K562 (cell line): ENCODE data around the gene UCHL5. TPM values are rescaled to one million over a fixed set of nuclear protein-coding genes. Genes with fewer than 3 reads are reported as not detected.

ENCODE experiments used
- AFF4 ChIP-seq: sonication (generic); formaldehyde crosslinking; IDR thresholded peaks from 2 replicates; pipeline ENCODE4 v1.8.0; 2023; ENCODE audit warnings: mild to moderate bottlenecking, missing genetic modification reagents
- CBX1 ChIP-seq: sonication (generic); IDR thresholded peaks from 2 replicates; pipeline ENCODE4 v1.6.1; 2016; ENCODE audit warnings: antibody characterized with exemption, low read depth, mild to moderate bottlenecking
- CCNT2 ChIP-seq: IDR thresholded peaks from 2 replicates; pipeline ENCODE4 v1.6.1; 2011; ENCODE audit warnings: borderline replicate concordance, low read depth, mild to moderate bottlenecking, moderate library complexity, mixed read lengths, low read length; ENCODE audit not compliant: insufficient read length; ENCODE audit errors: extremely low read depth
- CREM ChIP-seq: IDR thresholded peaks from 2 replicates; pipeline ENCODE4 v1.6.1; 2014; ENCODE audit warnings: antibody characterized with exemption, low read depth
- CSDE1 ChIP-seq, 2 experiments: fragments of 450-650 bp; IDR thresholded peaks; 2 replicates each; pipeline ENCODE4 v1.6.1; 2016; ENCODE audit warnings: mild to moderate bottlenecking in 1 of 2
- CXXC5 ChIP-seq: fragments of 250-450 bp; sonication (Bioruptor Pico); IDR thresholded peaks from 2 replicates; pipeline ENCODE4 v1.8.0; 2022; ENCODE audit warnings: inconsistent platforms, mild to moderate bottlenecking, moderate library complexity
- ETV6 ChIP-seq, 3 experiments: fragments of 150-350 bp in 1 of 3; sonication (generic) in 1 of 3; formaldehyde crosslinking in 1 of 3; IDR thresholded peaks; 2 replicates each; pipeline versions ENCODE4 v1.6.1 to v1.8.0; 2014 to 2022; ENCODE audit warnings: borderline replicate concordance in 2 of 3, low read depth in 2 of 3, antibody characterized with exemption in 1 of 3, low read length in 1 of 3, mild to moderate bottlenecking in 1 of 3, missing genetic modification reagents in 1 of 3
- FOSL1 ChIP-seq: fragments of 200-800 bp; sonication (Bioruptor generic); conservative IDR thresholded peaks from 2 replicates; pipeline ENCODE4 v1.6.1; 2016; ENCODE audit warnings: missing genetic modification characterization, missing compliant biosample characterization
- HMBOX1 ChIP-seq: sonication (generic); IDR thresholded peaks from 2 replicates; pipeline ENCODE4 v1.6.1; 2016
- PCBP1 ChIP-seq: fragments of 200-400 bp; formaldehyde crosslinking; IDR thresholded peaks from 2 replicates; pipeline ENCODE4 v1.6.1; 2018; ENCODE audit warnings: mild to moderate bottlenecking, low read depth, low read length; ENCODE audit not compliant: poor library complexity, severe bottlenecking
- RAD51 ChIP-seq: fragments of 450-650 bp; IDR thresholded peaks from 2 replicates; pipeline ENCODE4 v1.7.1; 2016; ENCODE audit warnings: low read depth, mild to moderate bottlenecking, borderline replicate concordance
- RBM22 ChIP-seq: fragments of 200-400 bp; formaldehyde crosslinking; IDR thresholded peaks from 2 replicates; pipeline ENCODE4 v1.6.1; 2018; ENCODE audit warnings: low read length, low read depth; ENCODE audit not compliant: poor library complexity, severe bottlenecking
- TGIF2 ChIP-seq: sonication (generic); formaldehyde crosslinking; IDR thresholded peaks from 2 replicates; pipeline ENCODE4 v1.8.1; 2022; ENCODE audit warnings: mild to moderate bottlenecking, missing genetic modification reagents, moderate library complexity
- ZMIZ1 ChIP-seq, 2 experiments: fragments of 150-350 bp in 1 of 2; IDR thresholded peaks; 2 replicates each; pipeline ENCODE4 v1.6.1; 2012 to 2016; ENCODE audit warnings: low read depth in 2 of 2, low read length in 2 of 2, mild to moderate bottlenecking in 1 of 2, moderate library complexity in 1 of 2
- ZNF232 ChIP-seq: sonication (generic); formaldehyde crosslinking; IDR thresholded peaks from 2 replicates; pipeline ENCODE4 v1.8.0; 2022; ENCODE audit warnings: mild to moderate bottlenecking, missing genetic modification reagents
- ZNF24 ChIP-seq: fragments of 450-650 bp; IDR thresholded peaks from 2 replicates; pipeline ENCODE4 v1.6.1; 2016
- ZNF584 ChIP-seq: fragments of 200-800 bp; sonication (Bioruptor generic); IDR thresholded peaks from 2 replicates; pipeline ENCODE4 v1.6.1; 2016; ENCODE audit warnings: low read depth, mild to moderate bottlenecking, missing genetic modification characterization, missing compliant biosample characterization
- ZNF75A ChIP-seq: fragments of 450-650 bp; formaldehyde crosslinking; IDR thresholded peaks from 2 replicates; pipeline ENCODE4 v1.4.0; 2020; ENCODE audit warnings: mild to moderate bottlenecking
- polyA plus RNA-seq, 8 experiments: library from polyadenylated mRNA; depleted of rRNA in 4 of 8; stranded (reverse) in 5 of 8; unstranded in 3 of 8; fragments of >200 nt; fragmentation: Nextera tagmentation in 2 of 8; fragmentation: Illumina TruSeq in 1 of 8; extraction: Ambion mirVana in 2 of 8; extraction: Trizol in 1 of 8; gene quantifications; 2 replicates each; pipeline versions ENCODE4 v1.2.1 to v1.2.3, GENCODE V29; 2011 to 2014; ENCODE audit warnings: inconsistent platforms in 1 of 8, missing spikeins in 1 of 8
- total RNA-seq, 7 experiments: library from RNA; depleted of rRNA in 6 of 7; stranded (reverse); fragments of >200 nt in 6 of 7; fragmentation: Illumina TruSeq in 2 of 7; extraction: Trizol in 2 of 7; gene quantifications; 2 replicates each; pipeline versions ENCODE4 v1.2.1 to v1.2.3, GENCODE V29; 2011 to 2021; ENCODE audit warnings: low replicate concordance in 1 of 7

Gene UCHL5
- total and polyA plus RNA-seq, 9 of the 15 experiments (the other 6 are each of a cell fraction or from before 2014, with no cell fraction given), result 61.0 to 206 (median 122) TPM

- TF ChIP-seq HMBOX1, result no peak
- no peak for TF ChIP-seq ETV6 (IDR thresholded peaks at IDR 0.05; ENCODE audit: borderline replicate concordance in 1 of 2, low read depth in 2 of 2, low read length in 1 of 2)
- no peak for TF ChIP-seq ETV6 (CRISPR knock-in tag; IDR thresholded peaks at IDR 0.05; ENCODE audit: borderline replicate concordance)
- peak; percentile 53 for TF ChIP-seq AFF4 (CRISPR knock-in tag)
- peak; percentile 77 for TF ChIP-seq FOSL1 (tag)
- TF ChIP-seq CXXC5 (CRISPR knock-in tag), result peak; percentile 81
- peak; percentile 84 for TF ChIP-seq CCNT2
- TF ChIP-seq ZMIZ1 (IDR thresholded peaks at IDR 0.05; ENCODE audit: low read depth in 2 of 2, low read length in 2 of 2), result peak in 1 of 2 experiments; percentile 41; a peak in 1 of 4 replicates
- peak; percentile 84 for TF ChIP-seq CBX1
- TF ChIP-seq RBM22, result no peak
- no peak for TF ChIP-seq ZNF75A (CRISPR knock-in tag)
- TF ChIP-seq PCBP1, result no peak
- TF ChIP-seq CSDE1 (IDR thresholded peaks at IDR 0.05), result no peak; a peak in 1 of 4 replicates
- TF ChIP-seq ZNF232 (CRISPR knock-in tag), result no peak
- no peak for TF ChIP-seq ZNF584 (CRISPR knock-in tag)
- TF ChIP-seq CREM, result peak; percentile 59
- no peak for TF ChIP-seq RAD51
- no peak; the same call in 1 of the 2 replicates for TF ChIP-seq ZNF24
- TF ChIP-seq TGIF2 (CRISPR knock-in tag), result no peak
These were observed 46.0 kb upstream of the UCHL5 start, which contains the start of gene GLRX2 (continued) for GRCh38 chr1:193104907-193105820.
